GM21529 (cell line): Measurements from ENCODE around the gene TSNAXIP1.

Experiments
- ATAC-seq: cut with Tn5 transposase; IDR thresholded peaks from one replicate; pipeline ENCODE4 v1.9.1; 2021; ENCODE audit not compliant: unreplicated experiment

Gene TSNAXIP1

DNA sequence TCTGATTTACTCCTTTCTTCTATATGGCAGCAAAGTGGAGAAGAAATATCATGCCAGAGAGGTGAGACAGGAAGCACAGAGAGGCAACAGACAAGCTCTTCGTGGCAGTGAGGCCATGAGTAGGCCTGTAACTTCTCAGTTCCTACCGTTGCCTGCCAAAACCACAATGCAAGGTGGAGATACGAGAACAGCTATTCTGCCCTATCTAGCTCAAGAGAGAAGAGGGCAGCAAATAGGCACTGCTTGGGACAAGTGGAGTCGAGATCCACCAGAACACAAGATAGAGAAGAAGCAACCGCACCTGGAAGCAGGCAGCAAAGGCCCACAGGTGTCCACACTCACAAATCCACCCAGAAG lies 25.1 kb upstream of the TSNAXIP1 start:
- ATAC-seq: no peak

DNA sequence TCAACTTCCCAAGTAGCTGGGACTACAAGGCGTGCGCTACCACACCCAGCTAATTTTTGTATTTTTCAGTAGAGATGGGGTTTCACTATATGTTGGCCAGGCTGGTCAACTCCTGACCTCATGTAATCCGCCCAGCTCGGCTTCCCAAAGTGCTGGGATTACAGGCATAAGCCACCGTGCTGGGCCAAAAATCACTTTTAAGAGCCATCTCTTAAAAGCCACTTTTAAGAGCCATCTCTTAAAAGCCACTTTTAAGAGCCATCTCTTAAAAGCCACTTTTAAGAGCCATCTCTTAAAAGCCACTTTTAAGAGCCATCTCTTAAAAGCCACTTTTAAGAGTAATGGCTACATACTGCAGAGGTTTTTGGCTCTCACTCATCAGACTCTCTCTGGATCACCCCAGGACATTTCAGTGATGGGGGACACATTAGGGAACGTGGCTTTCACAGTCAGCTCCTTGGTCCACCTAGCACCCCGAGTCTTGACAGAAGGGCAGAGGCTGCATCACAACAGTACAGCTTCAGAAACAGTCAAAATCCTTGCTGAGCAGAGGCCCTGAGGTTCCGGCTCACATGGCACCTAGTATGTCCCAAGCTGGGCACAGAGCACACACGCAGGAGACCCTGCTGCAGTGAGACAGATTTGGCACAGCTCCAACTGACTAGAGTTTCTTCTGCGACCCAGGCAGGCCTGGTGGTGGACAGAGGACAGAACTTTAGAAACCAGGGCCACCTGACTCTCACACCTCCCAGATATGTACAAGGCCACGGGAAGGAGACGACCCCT lies 23.9 kb upstream of the TSNAXIP1 start:
- ATAC-seq: no peak

DNA sequence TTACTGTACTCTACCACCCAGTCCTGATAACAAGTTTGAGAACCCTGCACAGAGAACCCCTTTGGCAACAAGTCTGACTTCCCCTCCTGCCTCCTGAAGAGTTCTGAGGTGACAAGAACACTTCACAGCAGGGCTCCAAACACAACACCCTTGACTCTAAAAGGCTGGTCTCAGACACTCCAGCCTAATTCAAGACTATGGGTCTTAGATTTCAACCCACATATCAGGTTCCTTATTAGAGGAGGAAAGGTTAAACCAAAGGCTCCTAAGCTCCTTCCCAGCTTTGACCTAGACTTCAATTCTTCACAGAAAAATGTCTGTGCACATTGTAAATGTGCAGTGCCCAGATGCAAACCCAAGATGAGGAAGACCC lies 23.4 kb upstream of the TSNAXIP1 start:
- no peak for ATAC-seq

DNA sequence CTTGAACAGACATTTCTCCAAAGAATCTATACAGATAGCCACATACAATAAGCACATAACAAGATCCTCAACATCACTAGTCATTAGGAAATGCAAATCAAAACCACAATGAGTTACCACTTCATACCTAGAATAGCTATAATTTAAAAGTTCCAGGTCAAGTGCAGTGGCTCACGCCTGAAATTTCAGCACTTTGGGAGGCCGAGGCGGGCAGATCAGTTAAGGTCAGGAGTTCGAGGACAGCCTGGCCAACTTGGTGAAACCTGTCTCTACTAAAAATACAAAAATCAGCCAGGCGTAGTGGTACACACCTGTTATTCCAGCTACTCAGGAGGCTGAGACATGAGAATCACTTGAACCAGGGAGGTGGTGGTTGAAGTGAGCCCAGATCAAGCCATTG lies 20.2 kb upstream of the TSNAXIP1 start:
- no peak for ATAC-seq

DNA sequence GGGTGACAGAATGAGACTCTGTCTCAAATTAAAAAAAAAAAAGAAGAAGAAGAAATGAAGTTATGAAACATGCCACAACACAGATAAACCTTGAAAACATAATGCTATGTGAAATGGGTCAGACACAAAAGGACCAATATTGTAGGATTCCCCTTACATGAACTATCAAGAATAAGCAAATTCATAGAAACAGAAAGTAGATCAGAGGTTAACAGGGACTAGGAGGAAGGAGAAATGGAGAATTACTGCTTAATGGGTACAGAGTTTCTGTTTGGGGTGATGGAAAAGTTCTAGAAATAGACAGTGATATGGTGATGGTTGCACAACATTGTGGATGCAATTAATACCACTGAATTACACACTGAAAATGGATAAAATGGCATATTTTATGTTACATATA lies 16.6 kb upstream of the TSNAXIP1 start:
- no peak for ATAC-seq

DNA sequence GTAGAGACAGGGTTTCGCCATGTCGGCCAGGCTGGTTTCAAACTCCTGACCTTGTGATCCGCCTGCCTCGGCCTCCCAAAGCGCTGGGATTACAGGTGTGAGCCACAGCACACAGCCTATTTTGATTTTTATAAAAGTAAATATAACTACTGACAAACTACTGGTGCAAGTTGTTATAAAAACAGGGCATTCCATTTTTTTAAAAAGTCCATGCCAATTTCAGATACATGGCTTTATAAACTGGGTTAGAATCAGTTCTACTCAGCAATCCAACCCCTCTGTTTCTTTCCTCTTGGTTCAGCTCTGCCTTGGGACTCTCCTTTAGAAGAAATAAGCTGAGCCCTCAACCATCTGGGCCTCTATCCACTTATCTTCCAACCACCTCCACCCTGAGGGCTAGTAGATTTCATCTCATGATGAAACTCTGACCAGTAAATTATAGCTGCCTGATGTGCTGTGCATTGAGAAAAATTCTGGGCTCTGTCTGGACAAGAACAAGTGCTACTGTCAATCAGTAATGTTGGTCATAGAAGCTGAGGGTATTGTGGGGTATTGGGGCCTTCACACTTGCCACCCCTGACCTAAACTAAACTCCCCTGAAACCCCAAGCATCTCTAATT lies 10.5 kb upstream of the TSNAXIP1 start:
- ATAC-seq: no peak

DNA sequence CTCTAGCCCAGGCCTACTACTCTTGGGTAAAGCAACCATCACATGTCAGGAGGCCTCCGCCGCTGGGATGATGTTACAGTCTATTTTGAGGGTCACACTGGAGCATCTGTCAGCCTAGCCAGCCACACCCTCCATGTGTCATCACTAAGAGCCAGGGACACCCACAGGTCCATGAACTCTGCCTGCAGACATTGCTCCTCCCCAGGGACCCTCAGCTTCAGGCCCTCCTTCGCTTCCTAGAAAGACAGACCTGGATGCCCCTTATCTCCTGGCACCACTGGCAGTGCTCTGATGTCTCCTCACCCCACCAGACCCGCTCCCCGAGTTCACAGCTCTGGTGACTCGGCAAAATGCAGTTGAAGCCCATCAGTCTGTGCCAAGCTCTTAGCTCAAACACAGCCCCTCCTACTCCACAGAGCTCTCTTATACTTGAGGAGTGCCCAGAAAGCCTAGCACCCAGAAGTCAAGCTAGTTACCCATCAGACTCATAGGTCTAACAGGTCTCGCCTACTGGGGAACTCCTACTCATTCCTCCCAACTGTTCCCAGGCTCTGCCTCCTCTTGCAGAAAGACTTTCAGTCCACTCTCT lies 6.3 kb upstream of the TSNAXIP1 start:
- no peak for ATAC-seq

DNA sequence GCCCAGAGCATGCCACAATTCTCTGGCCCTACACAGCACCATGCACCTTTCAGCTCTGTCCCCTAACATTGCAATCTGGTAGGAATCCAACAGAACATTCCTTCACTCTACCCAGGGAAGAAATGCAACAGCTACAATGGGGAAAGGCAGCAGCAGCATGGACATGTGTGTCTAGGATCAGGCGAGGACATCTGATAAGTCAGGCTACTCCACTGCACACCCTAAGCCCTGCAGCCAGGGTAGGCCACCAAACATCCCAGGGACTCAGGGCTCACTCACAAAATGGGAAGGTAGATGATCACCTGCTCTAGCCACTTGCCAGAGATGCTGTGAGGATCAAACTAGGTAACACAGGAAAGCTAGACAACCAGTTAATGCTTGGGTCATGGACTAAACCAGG lies 5.4 kb upstream of the TSNAXIP1 start:
- no peak for ATAC-seq

DNA sequence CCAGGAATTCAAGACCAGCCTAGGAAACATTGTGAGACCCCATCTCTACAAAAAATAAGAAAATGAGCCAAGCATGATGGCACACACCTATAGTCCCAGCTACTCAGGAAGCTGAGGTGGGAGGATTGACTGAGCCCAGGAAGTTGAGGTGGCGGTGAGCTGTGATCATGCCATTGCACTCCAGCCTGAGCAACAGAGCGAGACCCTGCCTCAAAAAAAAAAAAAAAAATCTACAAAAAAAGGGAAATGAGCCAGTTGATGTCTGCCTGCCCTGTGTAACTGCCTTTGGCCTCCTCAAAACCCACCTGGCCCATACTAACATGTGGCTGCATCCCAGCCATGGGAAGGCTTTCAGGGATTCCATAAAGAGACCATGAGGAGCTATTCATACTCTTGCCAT lies 4.8 kb upstream of the TSNAXIP1 start:
- ATAC-seq: no peak

DNA sequence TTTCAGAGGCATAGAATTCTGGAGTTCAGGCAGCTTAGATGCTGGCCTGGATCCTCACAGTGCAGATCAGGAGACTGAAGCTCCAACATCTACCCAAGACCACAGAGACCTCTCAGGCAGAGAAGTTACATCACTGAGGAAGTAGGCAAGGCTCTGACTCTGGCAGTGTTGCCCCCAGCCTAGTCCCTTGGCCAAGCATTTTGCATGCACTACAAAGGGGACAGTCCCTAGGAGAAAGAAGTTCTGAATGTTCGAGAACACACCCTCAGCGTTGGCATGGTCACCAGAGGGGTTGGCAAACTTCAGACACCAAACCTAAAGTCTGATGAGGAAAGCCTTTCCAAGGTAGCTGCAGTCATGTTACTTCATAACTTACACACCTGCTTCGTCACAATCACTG lies 2.8 kb upstream of the TSNAXIP1 start:
- no peak for ATAC-seq

DNA sequence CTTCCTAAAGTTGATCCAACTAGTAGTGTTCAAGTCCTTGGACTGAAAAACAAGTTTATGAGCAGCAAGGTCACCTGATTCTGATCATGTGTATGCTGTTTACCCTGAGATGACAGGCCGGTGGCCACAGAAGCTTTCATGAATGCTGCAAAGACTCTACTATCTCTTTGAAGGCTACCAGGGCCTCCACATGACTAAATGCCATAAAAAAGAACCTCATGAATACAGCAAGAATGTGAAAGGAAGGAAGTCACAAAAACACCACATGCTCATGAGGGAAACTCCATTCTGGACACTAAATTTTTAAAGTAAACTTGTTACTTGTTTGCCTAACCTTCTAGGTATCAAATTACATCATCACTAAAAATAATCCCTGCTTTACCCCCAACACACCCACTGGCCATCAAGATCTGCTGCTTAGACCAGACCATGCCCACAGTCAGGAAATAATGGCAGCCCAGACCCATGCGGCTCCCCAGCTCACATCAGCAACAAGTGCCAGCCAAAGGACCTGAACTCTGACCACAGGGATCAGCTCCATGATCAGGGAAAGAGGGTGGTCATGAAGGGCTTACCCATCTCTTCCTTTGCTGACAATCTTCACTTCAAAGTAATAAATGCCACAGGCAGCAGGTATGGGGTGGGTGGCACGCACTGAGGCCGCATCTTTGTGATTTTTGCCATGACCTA lies 1.7 kb upstream of the TSNAXIP1 start:
- no peak for ATAC-seq

DNA sequence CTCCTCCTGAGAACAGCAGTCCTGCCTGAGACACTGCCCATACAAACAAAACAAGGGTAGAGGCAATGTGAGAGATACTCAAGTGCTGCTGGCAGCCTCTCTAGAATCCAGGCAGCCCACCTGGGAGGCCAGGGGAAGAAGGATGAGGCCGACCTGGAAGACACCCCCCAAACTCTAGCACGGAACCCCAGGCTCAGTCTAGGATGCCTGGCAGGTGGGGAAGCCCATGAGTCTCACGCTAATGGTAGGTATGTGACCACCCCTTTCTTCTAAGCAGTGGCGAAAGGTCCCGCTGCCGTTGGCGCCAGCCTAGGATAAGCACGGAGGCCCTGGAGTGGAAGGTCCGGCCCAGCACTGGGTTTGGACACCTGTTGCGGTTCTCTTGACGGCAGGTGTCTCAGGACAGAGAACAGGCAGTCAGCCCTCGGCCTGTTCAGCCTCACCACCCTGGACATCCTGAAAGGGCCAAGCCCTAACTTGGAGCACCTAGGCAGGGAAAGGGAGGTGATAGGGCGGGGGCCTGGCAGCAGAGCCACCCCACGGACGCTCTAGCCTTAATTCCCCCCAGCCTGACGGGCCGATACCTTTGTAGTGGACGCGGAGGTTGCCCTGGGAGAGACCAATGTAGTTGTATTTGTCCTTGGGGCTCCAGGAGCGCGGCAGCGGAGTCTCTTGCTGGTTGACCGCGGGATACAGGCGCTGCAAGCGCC lies 816 bp upstream of the TSNAXIP1 start:
- ATAC-seq: no peak

DNA sequence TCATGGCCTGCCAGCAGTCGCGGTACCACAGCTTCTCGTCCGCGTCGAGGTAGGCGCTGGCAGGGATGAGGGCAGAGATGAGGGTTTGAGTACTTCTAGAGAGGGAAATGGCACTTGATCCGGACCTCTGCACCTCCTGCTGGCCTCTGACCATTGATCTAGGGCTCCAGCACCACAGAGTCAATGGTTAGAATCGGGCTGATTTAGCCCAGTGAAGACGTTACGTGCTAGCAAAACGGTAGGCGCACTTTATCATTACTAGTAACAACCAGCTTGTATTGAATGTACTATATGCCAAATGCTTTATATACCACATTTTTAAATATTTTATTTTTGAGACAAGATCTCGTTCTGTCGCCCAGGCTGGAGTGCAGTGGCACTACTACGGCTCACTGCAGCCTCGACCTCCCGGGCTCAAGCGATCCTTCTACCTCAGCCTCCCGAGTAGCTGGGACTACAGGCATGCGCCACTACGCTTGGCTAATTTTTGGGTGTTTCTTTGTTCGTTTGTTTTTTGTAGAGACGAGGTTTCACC lies 526 bp downstream of the TSNAXIP1 start:
- ATAC-seq: no peak

DNA sequence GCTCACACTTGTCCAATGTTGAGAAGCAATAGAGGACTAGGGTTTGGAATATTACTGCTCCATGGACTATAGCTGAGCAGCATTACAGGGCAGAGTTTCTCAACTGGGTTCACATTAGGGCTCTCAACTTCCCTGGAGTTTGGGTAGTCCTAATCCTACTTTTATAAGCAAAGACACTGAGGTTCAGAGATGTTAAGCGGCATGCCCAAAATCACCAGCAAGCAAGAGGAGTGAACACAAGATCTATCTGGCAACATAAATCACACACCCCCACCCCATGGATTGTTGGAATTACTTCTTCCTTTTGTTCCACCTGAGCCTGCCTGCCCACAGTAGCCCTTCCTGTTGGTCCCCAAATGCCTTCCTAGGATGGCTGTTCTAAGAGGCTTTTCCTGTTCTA lies 5.2 kb downstream of the TSNAXIP1 start:
- ATAC-seq: no peak

DNA sequence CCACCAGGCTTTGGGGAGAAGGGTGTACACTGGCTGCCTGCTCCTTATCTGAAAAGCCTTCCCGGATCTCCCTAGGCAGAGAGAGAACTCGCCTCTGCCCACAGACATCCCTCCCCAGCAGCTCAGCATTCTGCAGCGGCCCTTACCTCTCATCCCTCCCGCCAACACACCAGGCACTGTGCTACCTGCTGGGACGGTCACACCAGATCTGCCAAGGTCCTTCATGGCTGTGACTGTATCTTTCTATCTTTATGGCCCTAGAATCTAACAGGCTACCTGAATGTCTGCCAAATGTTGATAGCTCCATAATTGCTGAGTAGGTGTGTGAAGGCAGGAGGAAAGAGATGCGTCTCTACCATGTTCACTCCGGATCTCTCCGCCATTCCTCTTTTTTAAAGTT lies 7.9 kb downstream of the TSNAXIP1 start:
- no peak for ATAC-seq

DNA sequence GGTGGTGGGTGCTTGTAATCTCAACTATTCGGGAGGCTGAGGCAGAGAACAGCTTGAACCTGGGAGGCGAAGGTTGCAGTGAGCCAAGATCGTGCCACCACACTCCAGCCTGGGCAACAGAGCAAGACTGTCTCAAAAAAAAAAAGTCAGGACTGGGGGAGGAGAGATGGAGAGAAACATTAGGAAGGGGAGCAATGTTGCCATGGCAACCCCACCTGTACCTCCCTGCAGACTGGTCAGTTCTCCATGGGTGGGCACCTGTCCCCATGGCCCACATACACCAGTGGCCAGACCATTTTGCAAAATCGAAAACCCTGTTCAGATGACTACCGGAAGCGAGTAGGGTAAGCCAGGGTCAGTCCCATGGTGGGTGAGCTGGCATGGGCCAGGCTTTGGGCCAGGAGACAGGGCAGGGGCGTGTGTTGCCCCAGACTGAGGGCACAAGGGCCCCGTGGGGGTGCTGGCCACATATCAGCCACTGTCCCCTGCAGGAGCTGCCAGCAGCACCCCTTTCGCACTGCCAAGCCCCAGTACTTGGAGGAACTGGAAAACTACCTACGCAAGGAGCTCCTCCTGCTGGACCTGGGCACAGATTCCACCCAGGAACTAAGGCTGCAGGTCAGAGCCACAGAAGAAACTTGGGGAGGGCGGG lies 14.0 kb downstream of the TSNAXIP1 start:
- ATAC-seq: no peak

DNA sequence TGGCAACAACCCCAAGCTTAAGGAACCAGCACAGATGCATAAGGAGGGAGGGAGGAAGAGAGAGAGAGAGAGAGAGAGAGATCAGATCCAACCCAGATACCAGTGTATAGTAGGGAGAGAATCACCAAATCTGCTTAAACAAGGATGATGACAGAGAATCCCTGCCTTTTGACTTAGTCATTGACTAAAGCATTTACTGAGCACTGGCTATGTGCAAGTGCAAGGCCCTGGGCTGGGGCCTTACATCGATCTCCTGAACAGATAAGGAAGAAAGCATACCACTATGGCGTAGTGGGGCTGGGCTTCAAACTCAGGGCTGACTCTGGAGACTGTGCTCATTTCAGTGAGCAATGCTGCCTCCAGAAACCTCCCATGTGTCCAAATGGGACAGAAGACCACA lies 15.8 kb downstream of the TSNAXIP1 start:
- no peak for ATAC-seq

DNA sequence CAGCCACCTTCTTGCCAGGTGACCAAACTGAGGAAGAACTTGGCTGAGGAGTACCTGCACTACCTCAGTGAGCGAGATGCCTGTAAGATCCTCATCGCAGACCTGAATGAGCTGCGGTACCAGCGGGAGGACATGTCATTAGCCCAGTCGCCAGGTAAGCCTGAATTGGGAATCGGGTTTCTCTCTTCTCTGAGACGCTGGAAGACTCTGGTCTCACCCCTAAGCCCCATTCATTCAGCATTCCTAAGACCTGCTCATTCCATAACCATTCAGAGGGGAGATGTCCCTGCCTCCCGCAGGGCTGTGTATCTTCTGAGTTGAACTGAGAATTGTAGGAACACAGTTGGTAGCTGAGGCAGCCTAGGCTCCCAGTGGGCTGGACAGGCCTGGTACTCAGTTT lies 18.4 kb downstream of the TSNAXIP1 start:
- ATAC-seq: no peak

DNA sequence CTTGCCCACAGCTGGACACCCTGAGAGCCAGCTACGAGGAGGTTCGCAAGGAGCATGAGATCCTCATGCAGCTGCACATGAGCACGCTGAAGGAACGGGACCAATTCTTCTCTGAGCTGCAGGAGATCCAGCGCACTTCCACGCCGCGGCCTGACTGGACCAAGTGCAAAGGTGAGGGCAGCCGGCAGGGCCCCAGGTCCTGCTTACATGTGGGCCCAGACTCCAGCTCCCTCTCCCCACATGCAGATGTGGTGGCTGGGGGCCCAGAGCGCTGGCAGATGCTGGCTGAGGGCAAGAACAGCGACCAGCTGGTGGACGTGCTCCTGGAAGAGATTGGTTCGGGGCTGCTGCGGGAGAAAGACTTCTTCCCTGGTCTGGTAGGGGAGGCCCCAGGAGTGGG lies 19.2 kb downstream of the TSNAXIP1 start:
- ATAC-seq: no peak

DNA sequence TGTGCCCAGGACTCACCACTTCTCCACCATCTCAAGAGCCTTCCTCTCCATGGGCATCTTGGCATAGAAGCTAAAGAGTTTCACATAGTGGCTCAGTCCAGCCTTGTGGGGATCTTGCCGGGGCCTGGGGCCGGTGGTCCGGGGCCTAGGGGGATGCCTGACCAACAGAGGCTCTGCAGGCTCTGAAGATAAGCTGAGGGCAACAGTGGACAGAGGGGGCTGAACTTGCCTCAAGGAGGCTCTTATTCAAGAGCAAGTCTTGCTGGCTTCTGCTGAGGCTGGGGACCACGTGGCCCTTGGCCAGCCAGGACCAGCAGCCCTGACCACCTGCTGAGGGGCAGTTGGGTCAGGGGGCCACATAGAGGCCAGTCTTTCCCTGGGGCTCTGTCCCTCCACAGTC lies 22.0 kb downstream of the TSNAXIP1 start:
- no peak for ATAC-seq

DNA sequence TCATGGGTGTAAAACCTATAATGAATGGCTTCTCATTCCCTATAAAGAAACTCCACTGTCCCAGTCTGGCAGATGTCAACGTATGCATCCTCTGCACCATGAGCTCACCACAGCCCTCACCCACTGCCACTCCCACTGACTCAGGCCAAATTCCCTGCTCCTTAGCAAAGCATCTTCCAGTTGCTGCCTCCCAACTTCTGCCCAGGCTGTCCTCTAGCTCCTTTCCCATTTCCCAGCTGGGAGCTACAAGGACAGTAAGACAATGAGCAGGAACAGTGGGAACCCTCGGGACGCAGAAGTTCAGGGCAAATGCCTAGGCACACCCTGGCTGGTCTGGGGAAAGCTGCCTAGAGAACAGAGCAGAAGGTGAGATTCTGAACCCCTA lies 26.3 kb downstream of the TSNAXIP1 start:
- no peak for ATAC-seq
